WTC11 (cell line): ENCODE data around the gene FSTL4. TPM values are rescaled to one million over a fixed set of nuclear protein-coding genes. Genes with fewer than 3 reads are reported as not detected.

Source experiments
- ATAC-seq: fragments of 200-7000 bp; cut with Tn5 transposase; 2 replicates; pipeline ENCODE4 v1.10.0; 2021; ENCODE audit warnings: mild to moderate bottlenecking, moderate library complexity
- CTCF ChIA-PET: fragments of 300-600 bp; sonication (Branson Sonifier 250); formaldehyde crosslinking; loops from one replicate; lab custom pipeline; 2021; ENCODE audit warnings: antibody characterized with exemption; lab: Charles Lee
- POLR2A ChIA-PET: fragments of 350-600 bp; sonication (Branson Sonifier 250); formaldehyde crosslinking; loops from one replicate; lab custom pipeline; 2021; ENCODE audit warnings: antibody characterized with exemption; lab: Charles Lee
- DNase-seq: peaks from one replicate; pipeline ENCODE4 v3.0.0; 2021; ENCODE audit warnings: low spot score
- H3K27ac Mint-ChIP-seq: 2 replicates; pipeline ENCODE4 v1.8.0; 2021; ENCODE audit warnings: mixed read lengths
- H3K27me3 Mint-ChIP-seq: 2 replicates; pipeline ENCODE4 v1.8.0; 2021; ENCODE audit warnings: low read depth, mild to moderate bottlenecking, moderate library complexity, mixed read lengths
- H3K36me3 Mint-ChIP-seq: 2 replicates; pipeline ENCODE4 v1.8.0; 2021; ENCODE audit warnings: mixed read lengths
- H3K4me1 Mint-ChIP-seq: 2 replicates; pipeline ENCODE4 v1.8.0; 2022; ENCODE audit warnings: mixed read lengths
- H3K4me3 Mint-ChIP-seq: 2 replicates; pipeline ENCODE4 v1.8.0; 2021; ENCODE audit warnings: mild to moderate bottlenecking, moderate library complexity, mixed read lengths
- H3K9me3 Mint-ChIP-seq: 2 replicates; pipeline ENCODE4 v1.8.0; 2021; ENCODE audit warnings: mixed read lengths
- ETV6 ChIP-seq: sonication (generic); formaldehyde crosslinking; IDR thresholded peaks from 2 replicates; pipeline ENCODE4 v1.8.1; 2022; ENCODE audit warnings: mild to moderate bottlenecking, missing genetic modification reagents
- GRHL2 ChIP-seq: fragments of 250-450 bp; sonication (Bioruptor Pico); IDR thresholded peaks from 2 replicates; pipeline ENCODE4 v1.8.0; 2022; ENCODE audit warnings: mild to moderate bottlenecking, moderate library complexity; ENCODE audit not compliant: insufficient replicate concordance, severe bottlenecking
- JAZF1 ChIP-seq: fragments of 250-450 bp; sonication (Bioruptor Pico); IDR thresholded peaks from 2 replicates; pipeline ENCODE4 v1.9.0; 2021; ENCODE audit warnings: moderate library complexity, mild to moderate bottlenecking, inconsistent platforms
- NFE2L1 ChIP-seq: sonication (generic); formaldehyde crosslinking; IDR thresholded peaks from 2 replicates; pipeline ENCODE4 v1.8.1; 2023; ENCODE audit warnings: missing genetic modification reagents
- NR1H2 ChIP-seq: sonication (generic); formaldehyde crosslinking; IDR thresholded peaks from 2 replicates; pipeline ENCODE4 v1.9.0; 2021; ENCODE audit warnings: mild to moderate bottlenecking, moderate library complexity, missing genetic modification reagents
- OVOL2 ChIP-seq: fragments of 250-450 bp; sonication (Bioruptor Pico); IDR thresholded peaks from 2 replicates; pipeline ENCODE4 v1.9.0; 2021; ENCODE audit warnings: mild to moderate bottlenecking, borderline replicate concordance
- PRRX2 ChIP-seq: fragments of 250-450 bp; sonication (Bioruptor Pico); IDR thresholded peaks from 2 replicates; pipeline ENCODE4 v1.8.0; 2021; ENCODE audit warnings: mild to moderate bottlenecking
- SMAD3 ChIP-seq: sonication (generic); formaldehyde crosslinking; IDR thresholded peaks from 2 replicates; pipeline ENCODE4 v1.8.0; 2022; ENCODE audit warnings: missing genetic modification reagents, mild to moderate bottlenecking, borderline replicate concordance
- TEAD1 ChIP-seq: sonication (generic); formaldehyde crosslinking; IDR thresholded peaks from 2 replicates; pipeline ENCODE4 v1.8.0; 2022; ENCODE audit warnings: mild to moderate bottlenecking, missing genetic modification reagents
- ZNF396 ChIP-seq: fragments of 250-450 bp; sonication (Bioruptor Pico); IDR thresholded peaks from 2 replicates; pipeline ENCODE4 v1.8.0; 2021; ENCODE audit warnings: mild to moderate bottlenecking, moderate library complexity, borderline replicate concordance
- ZNF416 ChIP-seq: fragments of 250-450 bp; sonication (Bioruptor Pico); IDR thresholded peaks from 2 replicates; pipeline ENCODE4 v1.9.0; 2021; ENCODE audit warnings: mild to moderate bottlenecking, inconsistent platforms
- ZNF423 ChIP-seq: fragments of 250-450 bp; sonication (Bioruptor Pico); IDR thresholded peaks from 2 replicates; pipeline ENCODE4 v2.1.2; 2022; ENCODE audit warnings: mild to moderate bottlenecking, moderate library complexity
- ZNF671 ChIP-seq: fragments of 250-450 bp; sonication (Bioruptor Pico); IDR thresholded peaks from 2 replicates; pipeline ENCODE4 v1.8.0; 2021; ENCODE audit warnings: mild to moderate bottlenecking
- total RNA-seq: library from RNA; stranded (reverse); gene quantifications from 3 replicates; pipeline ENCODE4 v1.2.3, GENCODE V29; 2021
- TF ChIP-seq, protein P1 (sequence below): sonication (generic); formaldehyde crosslinking; IDR thresholded peaks from 2 replicates; pipeline ENCODE4 v1.8.0; 2022; ENCODE audit warnings: mild to moderate bottlenecking, missing genetic modification reagents
- TF ChIP-seq, protein P2 (sequence below): fragments of 250-450 bp; sonication (Bioruptor Pico); IDR thresholded peaks from 2 replicates; pipeline ENCODE4 v1.9.0; 2021; ENCODE audit warnings: mild to moderate bottlenecking
- TF ChIP-seq, protein P3 (sequence below): fragments of 250-450 bp; sonication (Bioruptor Pico); IDR thresholded peaks from 2 replicates; pipeline ENCODE4 v2.1.2; 2022; ENCODE audit warnings: mild to moderate bottlenecking, moderate library complexity
- TF ChIP-seq, protein P4 (sequence below): sonication (generic); formaldehyde crosslinking; IDR thresholded peaks from 2 replicates; pipeline ENCODE4 v1.8.0; 2023; ENCODE audit warnings: mild to moderate bottlenecking, missing genetic modification reagents
- TF ChIP-seq, protein P5 (sequence below): sonication (generic); formaldehyde crosslinking; IDR thresholded peaks from 2 replicates; pipeline ENCODE4 v1.8.1; 2023; ENCODE audit warnings: mild to moderate bottlenecking, missing genetic modification reagents
- TF ChIP-seq, protein P6 (sequence below): sonication (generic); formaldehyde crosslinking; IDR thresholded peaks from 2 replicates; pipeline ENCODE4 v1.8.1; 2023; ENCODE audit warnings: mild to moderate bottlenecking, missing genetic modification reagents, borderline replicate concordance

Gene FSTL4
- total RNA-seq, 1 experiment from 2014 or later = 6.1 TPM

DNA sequence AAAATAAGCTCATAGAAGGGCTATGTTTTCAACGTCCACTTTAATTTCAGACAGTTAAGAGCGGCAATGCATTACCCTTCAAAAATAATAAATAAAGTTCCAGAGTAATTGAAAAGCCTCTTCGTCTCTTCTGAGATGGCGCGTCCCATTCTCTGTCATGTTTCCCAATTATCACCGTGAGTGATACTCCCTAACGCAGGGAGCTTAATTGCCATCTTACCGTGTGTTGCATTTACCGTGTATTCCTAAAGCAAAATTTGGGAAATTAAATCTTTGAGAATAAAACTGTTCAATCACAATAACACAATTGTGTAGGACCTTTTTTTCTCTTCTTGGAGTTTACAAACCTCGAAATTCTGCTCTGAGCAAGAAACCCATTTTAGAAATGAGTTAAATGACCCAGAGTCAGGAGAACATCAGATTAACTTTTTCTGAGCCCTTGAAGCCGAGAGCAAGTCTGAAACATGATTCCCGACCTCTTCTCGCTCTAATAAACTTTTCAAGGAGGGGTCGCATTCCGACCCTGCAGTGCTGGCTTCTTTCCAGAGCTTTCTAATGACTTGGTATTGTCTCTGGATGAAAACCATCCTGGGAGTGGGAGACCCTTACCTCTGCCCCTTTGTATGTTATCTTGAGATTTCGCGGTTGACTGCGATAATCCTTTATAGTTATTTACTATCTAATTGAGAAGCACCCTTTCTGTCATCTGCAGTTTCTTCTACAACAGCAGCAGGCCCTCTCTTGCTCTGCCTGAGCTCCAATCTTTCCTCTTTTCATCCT, 251.5 kb downstream of the FSTL4 start:
- DNase-seq = no peak
- Mint-ChIP-seq H3K9me3 (no peaks in the 10 kb centered on the region), H3K36me3 (no peaks in the 10 kb centered on the region), H3K4me3 (no peak overlapping the region), H3K27ac (no peak overlapping the region), H3K4me1 (peaks cover 55% of the 10 kb centered on the region), H3K27me3 (no peaks in the 10 kb centered on the region; the same call in 1 of the 2 replicates)
- ChIA-PET POLR2A (no interaction called here), CTCF (interaction anchor here (0.8 to 1.8 kb wide), 4 partner anchors 18 to 63 kb away, joined by 3 to 8 read pairs (median 4); no protein-coding TSS in a partner anchor)
- ATAC-seq = no peak; the same call in 1 of the 2 replicates
- TF ChIP-seq, protein P1, sequence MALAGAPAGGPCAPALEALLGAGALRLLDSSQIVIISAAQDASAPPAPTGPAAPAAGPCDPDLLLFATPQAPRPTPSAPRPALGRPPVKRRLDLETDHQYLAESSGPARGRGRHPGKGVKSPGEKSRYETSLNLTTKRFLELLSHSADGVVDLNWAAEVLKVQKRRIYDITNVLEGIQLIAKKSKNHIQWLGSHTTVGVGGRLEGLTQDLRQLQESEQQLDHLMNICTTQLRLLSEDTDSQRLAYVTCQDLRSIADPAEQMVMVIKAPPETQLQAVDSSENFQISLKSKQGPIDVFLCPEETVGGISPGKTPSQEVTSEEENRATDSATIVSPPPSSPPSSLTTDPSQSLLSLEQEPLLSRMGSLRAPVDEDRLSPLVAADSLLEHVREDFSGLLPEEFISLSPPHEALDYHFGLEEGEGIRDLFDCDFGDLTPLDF (CRISPR knock-in tag) = no peak
- no peak for TF ChIP-seq ZNF671
- TF ChIP-seq, protein P2, sequence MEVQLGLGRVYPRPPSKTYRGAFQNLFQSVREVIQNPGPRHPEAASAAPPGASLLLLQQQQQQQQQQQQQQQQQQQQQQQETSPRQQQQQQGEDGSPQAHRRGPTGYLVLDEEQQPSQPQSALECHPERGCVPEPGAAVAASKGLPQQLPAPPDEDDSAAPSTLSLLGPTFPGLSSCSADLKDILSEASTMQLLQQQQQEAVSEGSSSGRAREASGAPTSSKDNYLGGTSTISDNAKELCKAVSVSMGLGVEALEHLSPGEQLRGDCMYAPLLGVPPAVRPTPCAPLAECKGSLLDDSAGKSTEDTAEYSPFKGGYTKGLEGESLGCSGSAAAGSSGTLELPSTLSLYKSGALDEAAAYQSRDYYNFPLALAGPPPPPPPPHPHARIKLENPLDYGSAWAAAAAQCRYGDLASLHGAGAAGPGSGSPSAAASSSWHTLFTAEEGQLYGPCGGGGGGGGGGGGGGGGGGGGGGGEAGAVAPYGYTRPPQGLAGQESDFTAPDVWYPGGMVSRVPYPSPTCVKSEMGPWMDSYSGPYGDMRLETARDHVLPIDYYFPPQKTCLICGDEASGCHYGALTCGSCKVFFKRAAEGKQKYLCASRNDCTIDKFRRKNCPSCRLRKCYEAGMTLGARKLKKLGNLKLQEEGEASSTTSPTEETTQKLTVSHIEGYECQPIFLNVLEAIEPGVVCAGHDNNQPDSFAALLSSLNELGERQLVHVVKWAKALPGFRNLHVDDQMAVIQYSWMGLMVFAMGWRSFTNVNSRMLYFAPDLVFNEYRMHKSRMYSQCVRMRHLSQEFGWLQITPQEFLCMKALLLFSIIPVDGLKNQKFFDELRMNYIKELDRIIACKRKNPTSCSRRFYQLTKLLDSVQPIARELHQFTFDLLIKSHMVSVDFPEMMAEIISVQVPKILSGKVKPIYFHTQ (CRISPR knock-in tag) = no peak
- TF ChIP-seq, protein P3, sequence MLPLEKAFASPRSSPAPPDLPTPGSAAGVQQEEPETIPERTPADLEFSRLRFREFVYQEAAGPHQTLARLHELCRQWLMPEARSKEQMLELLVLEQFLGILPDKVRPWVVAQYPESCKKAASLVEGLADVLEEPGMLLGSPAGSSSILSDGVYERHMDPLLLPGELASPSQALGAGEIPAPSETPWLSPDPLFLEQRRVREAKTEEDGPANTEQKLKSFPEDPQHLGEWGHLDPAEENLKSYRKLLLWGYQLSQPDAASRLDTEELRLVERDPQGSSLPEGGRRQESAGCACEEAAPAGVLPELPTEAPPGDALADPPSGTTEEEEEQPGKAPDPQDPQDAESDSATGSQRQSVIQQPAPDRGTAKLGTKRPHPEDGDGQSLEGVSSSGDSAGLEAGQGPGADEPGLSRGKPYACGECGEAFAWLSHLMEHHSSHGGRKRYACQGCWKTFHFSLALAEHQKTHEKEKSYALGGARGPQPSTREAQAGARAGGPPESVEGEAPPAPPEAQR = no peak
- no peak for TF ChIP-seq ETV6 (CRISPR knock-in tag)
- TF ChIP-seq, protein P4, sequence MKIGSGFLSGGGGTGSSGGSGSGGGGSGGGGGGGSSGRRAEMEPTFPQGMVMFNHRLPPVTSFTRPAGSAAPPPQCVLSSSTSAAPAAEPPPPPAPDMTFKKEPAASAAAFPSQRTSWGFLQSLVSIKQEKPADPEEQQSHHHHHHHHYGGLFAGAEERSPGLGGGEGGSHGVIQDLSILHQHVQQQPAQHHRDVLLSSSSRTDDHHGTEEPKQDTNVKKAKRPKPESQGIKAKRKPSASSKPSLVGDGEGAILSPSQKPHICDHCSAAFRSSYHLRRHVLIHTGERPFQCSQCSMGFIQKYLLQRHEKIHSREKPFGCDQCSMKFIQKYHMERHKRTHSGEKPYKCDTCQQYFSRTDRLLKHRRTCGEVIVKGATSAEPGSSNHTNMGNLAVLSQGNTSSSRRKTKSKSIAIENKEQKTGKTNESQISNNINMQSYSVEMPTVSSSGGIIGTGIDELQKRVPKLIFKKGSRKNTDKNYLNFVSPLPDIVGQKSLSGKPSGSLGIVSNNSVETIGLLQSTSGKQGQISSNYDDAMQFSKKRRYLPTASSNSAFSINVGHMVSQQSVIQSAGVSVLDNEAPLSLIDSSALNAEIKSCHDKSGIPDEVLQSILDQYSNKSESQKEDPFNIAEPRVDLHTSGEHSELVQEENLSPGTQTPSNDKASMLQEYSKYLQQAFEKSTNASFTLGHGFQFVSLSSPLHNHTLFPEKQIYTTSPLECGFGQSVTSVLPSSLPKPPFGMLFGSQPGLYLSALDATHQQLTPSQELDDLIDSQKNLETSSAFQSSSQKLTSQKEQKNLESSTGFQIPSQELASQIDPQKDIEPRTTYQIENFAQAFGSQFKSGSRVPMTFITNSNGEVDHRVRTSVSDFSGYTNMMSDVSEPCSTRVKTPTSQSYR (CRISPR knock-in tag) = no peak
- no peak for TF ChIP-seq OVOL2 (CRISPR knock-in tag)
- TF ChIP-seq NR1H2 (CRISPR knock-in tag) = no peak
- TF ChIP-seq, protein P5, sequence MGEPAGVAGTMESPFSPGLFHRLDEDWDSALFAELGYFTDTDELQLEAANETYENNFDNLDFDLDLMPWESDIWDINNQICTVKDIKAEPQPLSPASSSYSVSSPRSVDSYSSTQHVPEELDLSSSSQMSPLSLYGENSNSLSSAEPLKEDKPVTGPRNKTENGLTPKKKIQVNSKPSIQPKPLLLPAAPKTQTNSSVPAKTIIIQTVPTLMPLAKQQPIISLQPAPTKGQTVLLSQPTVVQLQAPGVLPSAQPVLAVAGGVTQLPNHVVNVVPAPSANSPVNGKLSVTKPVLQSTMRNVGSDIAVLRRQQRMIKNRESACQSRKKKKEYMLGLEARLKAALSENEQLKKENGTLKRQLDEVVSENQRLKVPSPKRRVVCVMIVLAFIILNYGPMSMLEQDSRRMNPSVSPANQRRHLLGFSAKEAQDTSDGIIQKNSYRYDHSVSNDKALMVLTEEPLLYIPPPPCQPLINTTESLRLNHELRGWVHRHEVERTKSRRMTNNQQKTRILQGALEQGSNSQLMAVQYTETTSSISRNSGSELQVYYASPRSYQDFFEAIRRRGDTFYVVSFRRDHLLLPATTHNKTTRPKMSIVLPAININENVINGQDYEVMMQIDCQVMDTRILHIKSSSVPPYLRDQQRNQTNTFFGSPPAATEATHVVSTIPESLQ (CRISPR knock-in tag) = no peak
- no peak for TF ChIP-seq ZNF396 (CRISPR knock-in tag)
- no peak for TF ChIP-seq ZNF416 (CRISPR knock-in tag)
- TF ChIP-seq ZNF423 (CRISPR knock-in tag) = no peak
- TF ChIP-seq PRRX2 (CRISPR knock-in tag) = no peak
- no peak for TF ChIP-seq NFE2L1 (CRISPR knock-in tag)

DNA sequence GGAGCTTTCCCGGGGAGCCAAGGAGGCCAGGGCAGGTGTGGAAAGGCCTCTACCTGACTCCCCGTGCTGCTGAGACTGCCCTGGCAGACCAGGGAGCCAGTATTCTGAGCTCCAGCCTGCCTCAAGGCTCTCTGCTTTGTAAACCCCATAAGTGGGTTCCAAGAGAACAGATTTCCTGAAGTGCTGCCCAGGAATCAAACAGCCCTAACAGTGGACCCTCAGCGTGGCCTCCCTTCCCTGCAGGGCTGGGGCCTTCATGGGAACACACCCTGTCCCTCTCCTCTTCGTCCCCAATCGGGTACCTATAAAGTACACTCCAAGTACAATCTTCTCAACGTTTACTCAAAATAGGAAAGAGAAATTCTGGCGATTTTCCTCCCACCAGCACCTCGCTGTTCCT, 252.5 kb downstream of the FSTL4 start:
- ChIA-PET POLR2A (no interaction called here), CTCF (interaction anchor here (1.3 to 1.8 kb wide), 3 partner anchors 17 to 62 kb away, joined by 3 to 8 read pairs (median 4); no protein-coding TSS in a partner anchor)
- no peaks in the 10 kb centered on the region for H3K36me3 Mint-ChIP-seq
- no peak overlapping the region for H3K4me3 Mint-ChIP-seq
- no peak overlapping the region; the same call in 1 of the 2 replicates for H3K27ac Mint-ChIP-seq
- no peak for ATAC-seq
- peaks cover 46% of the 10 kb centered on the region for H3K4me1 Mint-ChIP-seq
- DNase-seq = no peak
- no peaks in the 10 kb centered on the region for H3K9me3 Mint-ChIP-seq
- no peaks in the 10 kb centered on the region; the same call in 1 of the 2 replicates for H3K27me3 Mint-ChIP-seq
- TF ChIP-seq ZNF671 = no peak
- no peak for TF ChIP-seq TEAD1 (CRISPR knock-in tag)
- no peak for TF ChIP-seq JAZF1 (CRISPR knock-in tag)
- TF ChIP-seq, protein P6, sequence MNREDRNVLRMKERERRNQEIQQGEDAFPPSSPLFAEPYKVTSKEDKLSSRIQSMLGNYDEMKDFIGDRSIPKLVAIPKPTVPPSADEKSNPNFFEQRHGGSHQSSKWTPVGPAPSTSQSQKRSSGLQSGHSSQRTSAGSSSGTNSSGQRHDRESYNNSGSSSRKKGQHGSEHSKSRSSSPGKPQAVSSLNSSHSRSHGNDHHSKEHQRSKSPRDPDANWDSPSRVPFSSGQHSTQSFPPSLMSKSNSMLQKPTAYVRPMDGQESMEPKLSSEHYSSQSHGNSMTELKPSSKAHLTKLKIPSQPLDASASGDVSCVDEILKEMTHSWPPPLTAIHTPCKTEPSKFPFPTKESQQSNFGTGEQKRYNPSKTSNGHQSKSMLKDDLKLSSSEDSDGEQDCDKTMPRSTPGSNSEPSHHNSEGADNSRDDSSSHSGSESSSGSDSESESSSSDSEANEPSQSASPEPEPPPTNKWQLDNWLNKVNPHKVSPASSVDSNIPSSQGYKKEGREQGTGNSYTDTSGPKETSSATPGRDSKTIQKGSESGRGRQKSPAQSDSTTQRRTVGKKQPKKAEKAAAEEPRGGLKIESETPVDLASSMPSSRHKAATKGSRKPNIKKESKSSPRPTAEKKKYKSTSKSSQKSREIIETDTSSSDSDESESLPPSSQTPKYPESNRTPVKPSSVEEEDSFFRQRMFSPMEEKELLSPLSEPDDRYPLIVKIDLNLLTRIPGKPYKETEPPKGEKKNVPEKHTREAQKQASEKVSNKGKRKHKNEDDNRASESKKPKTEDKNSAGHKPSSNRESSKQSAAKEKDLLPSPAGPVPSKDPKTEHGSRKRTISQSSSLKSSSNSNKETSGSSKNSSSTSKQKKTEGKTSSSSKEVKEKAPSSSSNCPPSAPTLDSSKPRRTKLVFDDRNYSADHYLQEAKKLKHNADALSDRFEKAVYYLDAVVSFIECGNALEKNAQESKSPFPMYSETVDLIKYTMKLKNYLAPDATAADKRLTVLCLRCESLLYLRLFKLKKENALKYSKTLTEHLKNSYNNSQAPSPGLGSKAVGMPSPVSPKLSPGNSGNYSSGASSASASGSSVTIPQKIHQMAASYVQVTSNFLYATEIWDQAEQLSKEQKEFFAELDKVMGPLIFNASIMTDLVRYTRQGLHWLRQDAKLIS = no peak
- no peak for TF ChIP-seq GRHL2 (CRISPR knock-in tag)
- no peak for TF ChIP-seq SMAD3 (CRISPR knock-in tag)
